ENCODE results near the gene ARID5A. TPM values are rescaled to one million over a fixed set of nuclear protein-coding genes. Genes with fewer than 3 reads are reported as not detected.

Gene ARID5A
- total and polyA plus RNA-seq, 9 of the 15 experiments (the other 6 are each of a cell fraction or from before 2014, with no cell fraction given): 0.14 to 12.5 (median 3.0) TPM

GRCh38 chr2:96536445-96537065, at the start of gene ARID5A (continued):
- TF ChIP-seq PHF20 (IDR thresholded peaks at IDR 0.05; ENCODE audit: partially characterized antibody) (peak; percentile 31), MBD2 (IDR thresholded peaks at IDR 0.05; ENCODE audit: borderline replicate concordance, low read depth) (peak; percentile 88), CREM (IDR thresholded peaks at IDR 0.05; ENCODE audit: low read depth) (peak; percentile 77), ZNF197 (CRISPR knock-in tag; IDR thresholded peaks at IDR 0.05; ENCODE audit: low read depth) (0 out of 2 replicates have a peak, but pooled peaks have one; percentile 31), ATF1 (CRISPR knock-in tag; IDR thresholded peaks at IDR 0.05) (no peak), ATF1 (tag; IDR thresholded peaks at IDR 0.05) (peak; percentile 79; the same call in 1 of the 2 replicates), ZBTB11 (CRISPR knock-in tag; IDR thresholded peaks at IDR 0.05) (0 out of 6 replicates have a peak, but pooled peaks of 1 of the 3 experiments have one; percentile 6), SIX5 (IDR thresholded peaks at IDR 0.05; ENCODE audit: borderline replicate concordance in 1 of 2, insufficient read depth in 1 of 2, low read depth in 1 of 2, low read length in 2 of 2) (peak; percentile 70 to 76), MXI1 (IDR thresholded peaks at IDR 0.05; ENCODE audit: low read depth, low read length) (peak; percentile 13; the same call in 1 of the 2 replicates), POLR2AphosphoS5 (IDR thresholded peaks at IDR 0.05; ENCODE audit: control insufficient read depth, insufficient read depth, low read depth, low read length) (peak; percentile 61), ZNF77 (CRISPR knock-in tag; IDR thresholded peaks at IDR 0.05) (no peak), TAF1 (IDR thresholded peaks at IDR 0.05; ENCODE audit: control insufficient read depth, extremely low read depth, insufficient read depth, low read length, severe bottlenecking) (peak; percentile 82), CREB1 (IDR thresholded peaks at IDR 0.05) (peak; percentile 65; the same call in 1 of the 2 replicates), CREB1 (CRISPR knock-in tag; IDR thresholded peaks at IDR 0.05) (peak; percentile 62; the same call in 1 of the 2 replicates)
- TF ChIP-seq, protein P1, sequence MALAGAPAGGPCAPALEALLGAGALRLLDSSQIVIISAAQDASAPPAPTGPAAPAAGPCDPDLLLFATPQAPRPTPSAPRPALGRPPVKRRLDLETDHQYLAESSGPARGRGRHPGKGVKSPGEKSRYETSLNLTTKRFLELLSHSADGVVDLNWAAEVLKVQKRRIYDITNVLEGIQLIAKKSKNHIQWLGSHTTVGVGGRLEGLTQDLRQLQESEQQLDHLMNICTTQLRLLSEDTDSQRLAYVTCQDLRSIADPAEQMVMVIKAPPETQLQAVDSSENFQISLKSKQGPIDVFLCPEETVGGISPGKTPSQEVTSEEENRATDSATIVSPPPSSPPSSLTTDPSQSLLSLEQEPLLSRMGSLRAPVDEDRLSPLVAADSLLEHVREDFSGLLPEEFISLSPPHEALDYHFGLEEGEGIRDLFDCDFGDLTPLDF (CRISPR knock-in tag; IDR thresholded peaks at IDR 0.05): no peak
- TF ChIP-seq, protein P2, sequence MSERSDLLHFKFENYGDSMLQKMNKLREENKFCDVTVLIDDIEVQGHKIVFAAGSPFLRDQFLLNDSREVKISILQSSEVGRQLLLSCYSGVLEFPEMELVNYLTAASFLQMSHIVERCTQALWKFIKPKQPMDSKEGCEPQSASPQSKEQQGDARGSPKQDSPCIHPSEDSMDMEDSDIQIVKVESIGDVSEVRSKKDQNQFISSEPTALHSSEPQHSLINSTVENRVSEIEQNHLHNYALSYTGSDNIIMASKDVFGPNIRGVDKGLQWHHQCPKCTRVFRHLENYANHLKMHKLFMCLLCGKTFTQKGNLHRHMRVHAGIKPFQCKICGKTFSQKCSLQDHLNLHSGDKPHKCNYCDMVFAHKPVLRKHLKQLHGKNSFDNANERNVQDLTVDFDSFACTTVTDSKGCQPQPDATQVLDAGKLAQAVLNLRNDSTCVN (CRISPR knock-in tag; IDR thresholded peaks at IDR 0.05): no peak
- TF ChIP-seq, protein P3, sequence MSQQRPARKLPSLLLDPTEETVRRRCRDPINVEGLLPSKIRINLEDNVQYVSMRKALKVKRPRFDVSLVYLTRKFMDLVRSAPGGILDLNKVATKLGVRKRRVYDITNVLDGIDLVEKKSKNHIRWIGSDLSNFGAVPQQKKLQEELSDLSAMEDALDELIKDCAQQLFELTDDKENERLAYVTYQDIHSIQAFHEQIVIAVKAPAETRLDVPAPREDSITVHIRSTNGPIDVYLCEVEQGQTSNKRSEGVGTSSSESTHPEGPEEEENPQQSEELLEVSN (IDR thresholded peaks at IDR 0.05; ENCODE audit: borderline replicate concordance in 1 of 2, extremely low read depth in 1 of 2, insufficient read depth in 1 of 2, insufficient read length in 1 of 2, low read depth in 1 of 2, low read length in 1 of 2, poor library complexity in 1 of 2, severe bottlenecking in 1 of 2): no peak
- TF ChIP-seq, protein P4, sequence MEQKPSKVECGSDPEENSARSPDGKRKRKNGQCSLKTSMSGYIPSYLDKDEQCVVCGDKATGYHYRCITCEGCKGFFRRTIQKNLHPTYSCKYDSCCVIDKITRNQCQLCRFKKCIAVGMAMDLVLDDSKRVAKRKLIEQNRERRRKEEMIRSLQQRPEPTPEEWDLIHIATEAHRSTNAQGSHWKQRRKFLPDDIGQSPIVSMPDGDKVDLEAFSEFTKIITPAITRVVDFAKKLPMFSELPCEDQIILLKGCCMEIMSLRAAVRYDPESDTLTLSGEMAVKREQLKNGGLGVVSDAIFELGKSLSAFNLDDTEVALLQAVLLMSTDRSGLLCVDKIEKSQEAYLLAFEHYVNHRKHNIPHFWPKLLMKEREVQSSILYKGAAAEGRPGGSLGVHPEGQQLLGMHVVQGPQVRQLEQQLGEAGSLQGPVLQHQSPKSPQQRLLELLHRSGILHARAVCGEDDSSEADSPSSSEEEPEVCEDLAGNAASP (IDR thresholded peaks at IDR 0.05): no peak
